ENCODE measurements around the gene DDX28.

DNA sequence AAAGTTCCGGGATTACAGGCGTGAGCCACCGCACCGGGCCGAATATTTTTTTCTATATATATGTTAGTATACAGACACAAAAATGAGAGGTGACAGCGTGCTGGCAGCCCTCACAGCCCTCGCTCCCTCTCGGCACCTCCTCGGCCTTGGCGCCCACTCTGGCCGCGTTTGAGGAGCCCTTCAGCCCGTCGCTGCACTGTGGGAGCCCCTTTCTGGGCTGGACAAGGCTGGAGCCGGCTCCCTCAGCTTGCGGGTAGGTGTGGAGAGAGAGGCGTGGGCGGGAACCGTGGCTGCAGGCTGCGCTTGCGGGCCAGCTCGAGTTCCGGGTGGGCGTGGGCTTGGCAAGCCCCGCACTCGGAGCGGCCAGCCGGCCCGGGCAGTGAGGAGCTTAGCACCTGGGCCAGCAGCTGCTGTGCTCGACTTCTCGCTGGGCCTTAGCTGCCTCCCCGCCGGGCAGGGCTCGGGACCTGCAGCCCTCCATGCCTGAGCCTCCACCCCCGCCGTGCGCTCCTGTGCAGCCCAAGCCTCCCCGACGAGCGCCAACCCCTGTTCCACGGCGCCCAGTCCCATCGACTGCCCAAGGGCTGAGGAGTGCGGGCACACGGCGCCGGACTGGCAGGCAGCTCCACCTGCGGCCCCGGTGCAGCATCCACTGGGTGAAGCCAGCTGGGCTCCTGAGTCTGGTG lies 40.9 kb downstream of the DDX28 start:
- TF ChIP-seq, protein P1, sequence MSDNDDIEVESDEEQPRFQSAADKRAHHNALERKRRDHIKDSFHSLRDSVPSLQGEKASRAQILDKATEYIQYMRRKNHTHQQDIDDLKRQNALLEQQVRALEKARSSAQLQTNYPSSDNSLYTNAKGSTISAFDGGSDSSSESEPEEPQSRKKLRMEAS (IDR thresholded peaks at IDR 0.05) = no peak
- TF ChIP-seq, protein P2, sequence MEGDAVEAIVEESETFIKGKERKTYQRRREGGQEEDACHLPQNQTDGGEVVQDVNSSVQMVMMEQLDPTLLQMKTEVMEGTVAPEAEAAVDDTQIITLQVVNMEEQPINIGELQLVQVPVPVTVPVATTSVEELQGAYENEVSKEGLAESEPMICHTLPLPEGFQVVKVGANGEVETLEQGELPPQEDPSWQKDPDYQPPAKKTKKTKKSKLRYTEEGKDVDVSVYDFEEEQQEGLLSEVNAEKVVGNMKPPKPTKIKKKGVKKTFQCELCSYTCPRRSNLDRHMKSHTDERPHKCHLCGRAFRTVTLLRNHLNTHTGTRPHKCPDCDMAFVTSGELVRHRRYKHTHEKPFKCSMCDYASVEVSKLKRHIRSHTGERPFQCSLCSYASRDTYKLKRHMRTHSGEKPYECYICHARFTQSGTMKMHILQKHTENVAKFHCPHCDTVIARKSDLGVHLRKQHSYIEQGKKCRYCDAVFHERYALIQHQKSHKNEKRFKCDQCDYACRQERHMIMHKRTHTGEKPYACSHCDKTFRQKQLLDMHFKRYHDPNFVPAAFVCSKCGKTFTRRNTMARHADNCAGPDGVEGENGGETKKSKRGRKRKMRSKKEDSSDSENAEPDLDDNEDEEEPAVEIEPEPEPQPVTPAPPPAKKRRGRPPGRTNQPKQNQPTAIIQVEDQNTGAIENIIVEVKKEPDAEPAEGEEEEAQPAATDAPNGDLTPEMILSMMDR (IDR thresholded peaks at IDR 0.05; ENCODE audit: low read depth, low read length, missing input control) = no peak
- TF ChIP-seq, protein P3, sequence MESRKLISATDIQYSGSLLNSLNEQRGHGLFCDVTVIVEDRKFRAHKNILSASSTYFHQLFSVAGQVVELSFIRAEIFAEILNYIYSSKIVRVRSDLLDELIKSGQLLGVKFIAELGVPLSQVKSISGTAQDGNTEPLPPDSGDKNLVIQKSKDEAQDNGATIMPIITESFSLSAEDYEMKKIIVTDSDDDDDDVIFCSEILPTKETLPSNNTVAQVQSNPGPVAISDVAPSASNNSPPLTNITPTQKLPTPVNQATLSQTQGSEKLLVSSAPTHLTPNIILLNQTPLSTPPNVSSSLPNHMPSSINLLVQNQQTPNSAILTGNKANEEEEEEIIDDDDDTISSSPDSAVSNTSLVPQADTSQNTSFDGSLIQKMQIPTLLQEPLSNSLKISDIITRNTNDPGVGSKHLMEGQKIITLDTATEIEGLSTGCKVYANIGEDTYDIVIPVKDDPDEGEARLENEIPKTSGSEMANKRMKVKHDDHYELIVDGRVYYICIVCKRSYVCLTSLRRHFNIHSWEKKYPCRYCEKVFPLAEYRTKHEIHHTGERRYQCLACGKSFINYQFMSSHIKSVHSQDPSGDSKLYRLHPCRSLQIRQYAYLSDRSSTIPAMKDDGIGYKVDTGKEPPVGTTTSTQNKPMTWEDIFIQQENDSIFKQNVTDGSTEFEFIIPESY (IDR thresholded peaks at IDR 0.05) = no peak
- TF ChIP-seq RXRA (IDR thresholded peaks at IDR 0.05) = no peak
- TF ChIP-seq YY1 (IDR thresholded peaks at IDR 0.05) = no peak
- no peak for TF ChIP-seq RAD21 (IDR thresholded peaks at IDR 0.05)
- TF ChIP-seq, protein P4, sequence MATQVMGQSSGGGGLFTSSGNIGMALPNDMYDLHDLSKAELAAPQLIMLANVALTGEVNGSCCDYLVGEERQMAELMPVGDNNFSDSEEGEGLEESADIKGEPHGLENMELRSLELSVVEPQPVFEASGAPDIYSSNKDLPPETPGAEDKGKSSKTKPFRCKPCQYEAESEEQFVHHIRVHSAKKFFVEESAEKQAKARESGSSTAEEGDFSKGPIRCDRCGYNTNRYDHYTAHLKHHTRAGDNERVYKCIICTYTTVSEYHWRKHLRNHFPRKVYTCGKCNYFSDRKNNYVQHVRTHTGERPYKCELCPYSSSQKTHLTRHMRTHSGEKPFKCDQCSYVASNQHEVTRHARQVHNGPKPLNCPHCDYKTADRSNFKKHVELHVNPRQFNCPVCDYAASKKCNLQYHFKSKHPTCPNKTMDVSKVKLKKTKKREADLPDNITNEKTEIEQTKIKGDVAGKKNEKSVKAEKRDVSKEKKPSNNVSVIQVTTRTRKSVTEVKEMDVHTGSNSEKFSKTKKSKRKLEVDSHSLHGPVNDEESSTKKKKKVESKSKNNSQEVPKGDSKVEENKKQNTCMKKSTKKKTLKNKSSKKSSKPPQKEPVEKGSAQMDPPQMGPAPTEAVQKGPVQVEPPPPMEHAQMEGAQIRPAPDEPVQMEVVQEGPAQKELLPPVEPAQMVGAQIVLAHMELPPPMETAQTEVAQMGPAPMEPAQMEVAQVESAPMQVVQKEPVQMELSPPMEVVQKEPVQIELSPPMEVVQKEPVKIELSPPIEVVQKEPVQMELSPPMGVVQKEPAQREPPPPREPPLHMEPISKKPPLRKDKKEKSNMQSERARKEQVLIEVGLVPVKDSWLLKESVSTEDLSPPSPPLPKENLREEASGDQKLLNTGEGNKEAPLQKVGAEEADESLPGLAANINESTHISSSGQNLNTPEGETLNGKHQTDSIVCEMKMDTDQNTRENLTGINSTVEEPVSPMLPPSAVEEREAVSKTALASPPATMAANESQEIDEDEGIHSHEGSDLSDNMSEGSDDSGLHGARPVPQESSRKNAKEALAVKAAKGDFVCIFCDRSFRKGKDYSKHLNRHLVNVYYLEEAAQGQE (IDR thresholded peaks at IDR 0.05) = no peak
- no peak for TF ChIP-seq TAF1 (conservative IDR thresholded peaks at IDR 0.05)
- TF ChIP-seq EGR1 (IDR thresholded peaks at IDR 0.05; ENCODE audit: low read depth in 2 of 2) = no peak
- no peak for TF ChIP-seq GABPA (IDR thresholded peaks at IDR 0.05 in 1 of 2, conservative IDR thresholded peaks at IDR 0.05 in 1 of 2)
- TF ChIP-seq FOXA1 (IDR thresholded peaks at IDR 0.05) = no peak
- no peak for TF ChIP-seq SP1 (IDR thresholded peaks at IDR 0.05)
- no peak for TF ChIP-seq JUND (IDR thresholded peaks at IDR 0.05)
